Activated T-cell treated with anti-CD3 and anti-CD28 coated beads, Interleukin-2, amount 50 U/mL, for 72 hours (primary cell): ENCODE measurements around the gene BMAL2. TPM values are rescaled to one million over a fixed set of nuclear protein-coding genes. Genes with fewer than 3 reads are reported as not detected.

Experiments used
- total RNA-seq, 2 donors: library from RNA; stranded (reverse); gene quantifications; one replicate each; pipeline ENCODE4 v1.2.3, GENCODE V29; 2022

The BMAL2 gene
- total RNA-seq, 2 donors from 2014 or later: 16.1 to 17.0 TPM

Other genes starting within 250 kb of the BMAL2 start
- gene STK38L, start 88.5 kb upstream of the BMAL2 start, total RNA-seq: 10 to 100 TPM; 24.8 to 30.6 TPM
- gene SMCO2, start 113.9 kb downstream of the BMAL2 start, total RNA-seq: under 1 TPM; 0.55 to 0.72 TPM
- gene PPFIBP1, start 191.4 kb downstream of the BMAL2 start, total RNA-seq: 1 to 10 TPM; 7.5 to 8.1 TPM